Loucy (cell line): Measurements from ENCODE around the gene ATP13A3.

ENCODE experiments used
- CTCF ChIP-seq: fragments of 200-600 bp; sonication (generic); conservative IDR thresholded peaks from 2 replicates; pipeline ENCODE4 v1.5.1; 2014; ENCODE audit warnings: mild to moderate bottlenecking, antibody characterized with exemption, low read length
- EZH2phosphoT487 ChIP-seq: fragments of 200-600 bp; IDR thresholded peaks from 2 replicates; pipeline ENCODE4 v1.6.1; 2018; ENCODE audit warnings: antibody characterized with exemption, mild to moderate bottlenecking, moderate library complexity, borderline replicate concordance

- TF ChIP-seq CTCF: no peak
- no peak for TF ChIP-seq EZH2phosphoT487
These were observed 23.9 kb downstream of the ATP13A3 start for GRCh38 chr3:194462936-194463335.
